Activated CD8-positive, alpha-beta memory T cell treated with anti-CD3 and anti-CD28 coated beads for 24 hours (primary cell): ENCODE measurements around the gene TMCC2.

Experiments
- DNase-seq: peaks from one replicate; pipeline ENCODE4 v3.0.0-alpha.2; 2020

TMCC2 gene

DNA sequence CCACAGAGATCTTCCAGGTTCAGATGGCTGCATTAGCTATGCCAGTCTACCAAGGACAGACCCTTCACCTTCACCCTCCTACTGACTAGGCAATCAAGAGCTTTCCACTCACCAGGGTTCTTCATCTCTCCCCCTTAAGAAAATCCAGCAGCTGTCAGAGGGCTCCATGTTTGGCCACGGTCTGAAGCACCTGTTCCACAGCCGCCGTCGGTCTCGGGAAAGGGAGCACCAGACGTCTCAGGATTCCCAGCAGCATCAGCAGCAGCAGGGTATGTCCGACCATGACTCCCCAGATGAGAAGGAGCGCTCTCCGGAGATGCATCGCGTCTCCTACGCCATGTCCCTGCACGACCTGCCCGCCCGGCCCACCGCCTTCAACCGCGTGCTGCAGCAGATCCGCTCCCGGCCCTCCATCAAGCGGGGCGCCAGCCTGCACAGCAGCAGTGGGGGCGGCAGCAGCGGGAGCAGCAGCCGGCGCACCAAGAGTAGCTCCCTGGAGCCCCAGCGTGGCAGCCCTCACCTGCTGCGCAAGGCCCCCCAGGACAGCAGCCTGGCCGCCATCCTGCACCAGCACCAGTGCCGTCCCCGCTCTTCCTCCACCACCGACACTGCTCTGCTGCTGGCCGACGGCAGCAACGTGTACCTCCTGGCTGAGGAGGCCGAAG lies 13.8 kb downstream of the TMCC2 start:
- peak; percentile 41 for DNase-seq

DNA sequence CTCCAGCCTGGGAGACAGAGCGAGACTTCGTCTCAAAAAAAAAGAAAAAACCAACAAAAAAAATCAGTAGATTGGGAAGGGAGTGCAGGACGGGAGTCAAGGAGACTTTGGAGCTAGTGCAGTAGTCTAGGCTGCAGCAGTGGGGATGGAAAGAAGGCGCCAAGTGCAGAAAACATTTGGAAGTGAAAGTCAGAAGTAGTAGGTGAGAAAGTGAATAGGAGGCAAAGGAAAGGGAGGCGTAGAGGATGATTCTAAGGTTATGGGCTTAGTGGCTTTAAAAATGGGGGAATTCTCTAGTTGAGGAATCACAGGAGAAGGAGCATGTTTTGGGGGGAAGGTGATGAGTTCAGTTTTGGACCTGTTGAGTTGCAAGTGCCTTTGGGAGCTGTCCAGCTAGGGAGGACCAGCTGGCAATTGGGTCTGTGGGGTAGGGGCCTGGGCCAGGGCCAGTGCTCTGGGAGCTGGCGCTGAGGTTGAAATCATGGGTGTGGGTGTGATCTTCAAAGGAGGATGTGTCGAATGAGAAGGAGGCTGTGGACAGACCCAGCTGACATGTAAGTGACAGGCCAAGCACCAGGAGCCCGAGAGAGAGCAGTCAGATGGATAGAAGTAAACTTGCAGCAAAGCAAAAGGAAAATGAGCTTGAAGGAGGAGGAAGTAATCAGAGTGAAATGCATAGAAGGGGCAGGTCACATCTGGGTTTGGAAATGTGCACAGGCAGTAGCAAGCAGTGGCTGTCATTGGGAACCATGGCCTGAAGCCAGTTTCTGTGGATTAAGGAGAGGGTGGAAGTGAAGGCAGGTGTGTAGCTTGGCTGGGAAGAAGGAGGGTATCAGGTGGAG lies 15.8 kb downstream of the TMCC2 start:
- no peak for DNase-seq

DNA sequence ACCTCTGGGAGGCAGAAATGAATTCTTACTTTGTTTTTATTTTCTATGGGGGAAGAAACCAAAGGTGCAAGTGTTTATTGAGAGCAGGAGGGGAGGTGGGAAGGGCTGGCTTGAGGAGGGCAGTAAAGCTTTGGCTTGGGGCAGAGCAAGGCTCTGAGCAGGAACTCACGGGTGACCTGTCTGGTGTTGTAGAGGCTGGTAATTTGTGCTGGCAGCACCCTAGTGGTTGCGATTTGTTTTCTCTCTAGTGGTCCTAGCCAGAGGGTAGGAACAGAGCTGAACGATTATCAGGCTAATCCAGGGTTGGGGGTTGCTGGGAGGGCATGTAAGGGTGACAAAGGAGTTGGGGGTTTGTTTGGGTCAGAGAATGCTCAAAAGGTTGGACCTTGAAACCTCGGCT lies 16.6 kb downstream of the TMCC2 start:
- no peak for DNase-seq

DNA sequence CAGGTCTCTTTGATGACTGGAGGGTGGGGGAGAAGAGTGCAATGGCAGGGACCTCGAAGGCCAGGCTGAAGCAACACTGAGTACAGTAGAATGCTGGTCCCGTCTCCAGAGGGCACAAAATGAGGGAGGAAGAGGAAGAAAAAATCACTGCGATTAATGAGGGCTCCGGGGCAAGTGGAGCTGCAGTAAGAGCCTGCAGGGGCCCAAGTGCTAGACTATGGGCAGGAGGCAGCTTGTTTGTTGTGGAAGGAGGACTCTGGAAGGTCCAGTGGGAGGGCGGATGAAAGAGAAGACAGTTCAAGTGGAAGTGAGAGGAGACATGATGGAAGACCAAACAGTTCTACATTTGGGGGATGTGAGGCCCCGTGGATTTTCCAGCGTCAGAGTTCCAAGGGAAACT lies 17.4 kb downstream of the TMCC2 start:
- DNase-seq = no peak

DNA sequence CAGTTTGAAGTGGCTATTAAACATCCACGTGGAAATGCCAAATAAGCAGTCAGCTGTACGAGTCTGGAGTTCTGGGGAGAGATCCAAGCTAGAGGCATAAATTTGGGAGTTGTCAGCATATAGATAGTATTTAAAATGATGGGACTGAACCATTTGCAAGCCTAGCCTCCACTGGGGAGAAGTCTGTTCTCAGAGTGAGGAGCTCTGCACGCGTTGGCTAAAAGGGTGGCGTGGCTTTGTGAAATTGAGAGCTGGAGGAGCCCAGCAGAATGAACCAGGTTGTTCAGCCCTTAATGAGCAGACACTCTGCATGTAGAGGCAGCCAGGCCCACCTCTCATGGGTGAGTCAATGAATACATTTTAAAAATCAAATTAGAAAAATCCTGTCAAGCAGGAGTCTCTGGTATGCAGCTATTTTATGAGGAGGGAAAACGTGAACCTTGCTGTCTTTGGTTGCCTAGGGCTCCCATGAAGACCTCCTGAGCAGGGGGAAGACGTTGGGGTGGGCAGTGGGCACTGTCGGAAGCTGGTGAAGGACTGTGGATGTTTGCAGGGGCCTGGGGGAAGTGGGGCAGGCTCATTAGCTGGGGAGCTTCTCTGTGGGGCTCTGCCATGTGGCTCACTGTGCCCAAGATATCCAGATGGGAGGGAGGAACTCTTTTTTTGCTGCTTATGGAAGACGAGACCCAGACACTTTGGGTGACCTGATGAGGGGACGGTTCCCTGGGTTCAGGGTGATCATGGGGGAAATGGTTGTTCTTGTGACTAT lies 18.8 kb downstream of the TMCC2 start:
- DNase-seq = no peak

DNA sequence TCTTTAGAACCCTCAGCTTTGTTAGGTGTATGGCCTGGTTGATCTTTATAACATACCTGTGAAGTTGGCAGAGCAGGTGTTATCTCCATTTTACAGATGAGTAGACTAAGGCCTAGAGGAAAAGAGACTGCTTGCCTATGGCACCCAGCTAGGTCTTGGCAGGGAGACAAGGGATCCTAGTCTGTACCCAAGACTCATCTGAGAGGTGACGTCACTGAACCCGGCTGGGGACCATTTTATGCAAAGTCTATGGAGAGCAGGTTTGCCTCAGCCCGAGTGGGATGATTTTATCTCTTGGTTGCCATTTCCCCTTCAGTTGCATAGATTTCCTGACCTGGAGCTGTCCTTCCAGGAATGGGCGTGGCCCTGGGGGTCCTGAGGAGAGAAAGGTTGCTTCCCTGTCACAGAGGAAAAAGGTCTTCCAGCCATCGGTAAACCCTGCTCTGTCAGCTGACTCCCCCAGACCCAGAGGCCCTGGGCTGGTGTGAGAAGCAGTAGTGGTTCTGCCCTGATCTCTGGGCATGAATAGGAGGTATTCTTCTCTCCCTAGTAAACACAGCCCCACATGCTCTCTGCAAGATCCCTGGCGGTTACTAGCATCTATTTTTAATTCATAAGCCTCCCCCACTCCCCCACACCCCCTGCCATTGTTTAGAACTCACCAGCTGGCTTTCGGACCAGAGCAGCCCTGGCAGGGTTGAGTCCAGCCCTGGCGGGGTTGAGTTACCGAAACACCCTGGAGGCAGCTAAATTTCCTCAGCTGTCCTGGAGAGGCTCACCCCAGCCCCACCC lies 19.6 kb downstream of the TMCC2 start:
- no peak for DNase-seq

DNA sequence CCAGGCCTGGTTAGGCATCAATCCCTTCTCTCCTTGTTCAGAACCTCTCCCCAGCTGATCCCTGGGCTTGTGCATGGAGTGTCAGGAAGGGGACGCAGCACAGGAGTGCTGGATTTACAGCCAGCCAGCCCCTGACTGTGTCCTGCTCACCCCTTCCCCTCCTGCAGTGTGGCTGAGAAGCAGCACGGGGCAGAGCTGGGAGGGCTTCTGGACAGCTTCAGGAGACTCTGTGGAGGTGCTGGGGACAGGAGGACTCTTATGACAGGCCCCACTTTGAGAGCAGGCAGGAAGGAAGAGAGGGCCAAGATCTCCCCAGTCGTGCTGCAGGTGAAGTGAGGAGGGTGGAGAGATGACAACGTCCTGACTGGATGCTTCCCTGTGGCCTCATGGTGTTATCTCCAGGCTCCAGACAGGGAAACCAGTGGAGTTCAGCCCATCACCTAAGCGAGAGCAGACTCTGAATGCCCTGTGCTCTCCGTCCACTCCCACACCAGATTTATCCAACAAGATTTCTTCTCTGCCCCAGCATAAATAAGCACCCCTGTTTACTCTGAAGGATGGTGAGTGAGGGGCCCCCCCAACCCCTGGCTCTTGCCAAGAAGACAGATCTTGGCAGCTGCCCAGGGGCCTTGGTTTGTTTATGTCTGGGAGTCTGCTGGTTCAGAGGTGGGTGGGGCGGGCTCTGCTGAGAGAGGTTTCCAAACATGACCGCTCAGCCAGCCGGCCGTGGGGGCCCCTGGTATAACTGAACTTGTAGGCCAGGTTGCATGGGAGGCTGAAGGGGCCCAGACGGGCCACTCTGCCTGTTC lies 21.3 kb downstream of the TMCC2 start:
- DNase-seq = no peak

DNA sequence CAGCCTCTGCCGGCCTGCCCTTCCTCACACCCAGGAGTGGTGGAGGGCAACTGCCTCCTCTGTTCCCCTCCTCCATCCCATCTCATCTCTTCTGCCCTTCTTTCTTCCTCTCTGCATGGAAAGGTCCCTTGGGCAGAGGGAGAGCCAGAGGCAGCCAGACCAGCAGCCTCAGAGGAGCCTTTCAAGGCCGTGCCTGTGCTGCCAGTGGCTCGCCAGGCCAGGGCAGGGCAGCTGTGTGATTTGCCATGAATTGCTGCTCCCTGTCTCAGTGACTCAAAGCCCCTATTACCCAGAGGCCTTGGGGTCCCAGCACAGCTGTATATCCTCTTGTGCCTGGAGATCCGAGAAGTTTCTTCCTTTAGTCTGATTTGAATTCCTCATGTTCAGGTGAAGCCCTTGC lies 21.9 kb downstream of the TMCC2 start:
- no peak for DNase-seq

DNA sequence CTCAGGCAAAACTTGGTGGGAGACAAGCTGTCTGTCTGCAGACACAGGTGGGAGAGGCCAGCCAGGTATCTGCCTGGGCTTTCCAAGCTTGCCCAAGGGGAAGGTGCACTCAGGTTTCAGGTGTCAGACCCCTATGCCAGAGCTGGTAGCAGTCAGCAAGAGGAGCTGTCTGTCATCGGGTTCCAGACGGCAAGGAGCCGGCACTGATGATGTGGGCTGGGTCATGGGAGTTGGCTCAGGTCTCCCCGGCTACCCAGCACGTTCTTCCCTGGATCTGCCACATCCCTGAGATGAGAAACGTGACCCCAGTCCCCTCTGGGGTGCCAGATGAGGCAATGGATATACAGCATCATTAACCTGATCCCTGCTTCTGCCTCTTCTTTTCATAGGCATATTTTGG lies 23.0 kb downstream of the TMCC2 start:
- DNase-seq = no peak

DNA sequence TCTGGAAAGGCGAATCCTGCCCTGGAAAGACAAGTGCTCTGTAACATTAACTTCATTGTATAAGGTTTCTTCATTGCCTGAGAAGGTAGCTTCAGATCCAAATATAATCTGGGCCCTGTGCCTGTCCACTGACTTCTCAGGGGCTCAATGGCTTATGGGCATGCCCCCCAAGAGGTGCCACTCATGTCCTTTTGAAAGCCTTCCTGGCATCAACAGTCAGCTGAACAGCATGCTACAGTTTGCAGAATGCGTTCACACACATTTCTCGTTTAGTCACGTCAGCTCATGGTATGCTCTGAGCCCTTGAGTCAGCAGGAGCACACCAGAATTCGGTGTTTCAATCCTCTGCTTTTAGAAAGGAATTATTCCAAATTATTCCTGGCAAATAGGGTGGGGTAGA lies 23.8 kb downstream of the TMCC2 start:
- DNase-seq = no peak

DNA sequence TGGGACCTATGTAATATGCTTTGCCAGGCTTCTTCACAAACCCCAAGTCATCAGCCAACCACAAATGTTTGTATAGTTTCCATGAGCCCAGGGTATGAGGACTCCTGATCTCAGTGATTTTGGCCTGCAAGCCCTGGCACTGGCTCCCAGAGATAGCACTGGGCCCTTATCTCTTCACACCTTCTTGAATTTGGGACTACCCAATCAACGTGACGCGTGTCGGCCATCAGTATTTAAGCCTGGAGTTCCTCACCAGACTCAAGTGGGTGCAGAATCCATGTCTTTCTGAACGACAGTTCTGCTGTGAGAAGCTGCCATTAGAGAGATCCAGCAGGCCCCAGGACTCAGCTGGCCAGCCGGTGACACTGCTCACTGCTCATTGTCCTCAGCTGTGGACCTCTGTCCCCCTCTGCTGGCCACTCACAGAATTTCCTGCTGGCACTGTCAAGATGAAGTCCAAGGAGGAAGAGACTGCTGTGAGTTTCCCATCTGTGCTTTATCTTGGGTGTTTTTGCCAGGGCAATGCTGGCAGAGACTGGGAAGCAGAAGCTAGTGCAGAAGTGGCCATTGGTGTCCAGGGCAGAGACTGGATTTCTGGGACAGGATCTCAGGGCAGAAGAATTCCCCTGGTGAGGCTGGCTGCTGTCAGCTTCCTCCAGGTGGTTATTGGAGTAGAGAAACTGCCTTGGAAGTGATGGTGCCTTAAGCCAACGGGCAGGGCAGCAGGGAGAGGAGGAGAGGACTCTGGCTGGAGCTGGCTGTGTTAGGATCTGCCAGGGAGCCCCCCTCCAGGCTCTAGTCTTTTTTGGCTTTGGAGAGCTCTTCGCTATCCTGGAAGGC lies 28.4 kb downstream of the TMCC2 start:
- DNase-seq = peak; percentile 95

DNA sequence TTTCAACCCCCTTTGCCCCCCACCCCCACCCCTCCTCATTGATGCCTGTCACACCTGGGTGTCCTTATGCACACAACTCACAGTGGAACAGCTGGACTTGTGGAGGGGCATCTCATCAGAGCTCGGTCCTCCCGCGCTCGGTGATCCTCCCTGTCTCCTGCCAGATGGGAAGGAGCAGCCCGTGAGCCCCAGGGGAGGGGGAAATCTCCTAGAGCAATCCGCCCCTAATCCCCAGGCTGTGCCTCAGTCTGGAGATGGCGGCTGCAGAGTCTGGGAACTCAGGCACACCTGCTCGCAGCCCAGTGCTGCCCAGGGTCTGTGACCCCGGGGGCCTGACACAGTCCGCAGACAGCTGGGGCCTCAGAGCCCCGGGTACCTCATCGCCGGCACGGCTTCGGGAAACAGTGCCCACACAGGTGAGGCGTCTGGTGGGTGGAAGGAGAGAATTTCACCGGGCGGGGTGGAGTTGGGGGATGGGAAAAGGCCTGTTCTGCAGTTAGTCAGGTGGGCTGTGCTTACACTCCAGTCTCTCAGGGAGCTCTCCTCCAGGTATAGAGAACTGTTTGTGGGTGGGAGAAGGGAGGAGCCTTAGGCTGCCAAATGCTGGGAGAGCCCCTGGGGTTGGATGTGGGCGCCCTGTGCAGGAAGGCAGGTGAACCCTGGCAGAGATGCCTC lies 29.3 kb downstream of the TMCC2 start:
- DNase-seq = no peak

DNA sequence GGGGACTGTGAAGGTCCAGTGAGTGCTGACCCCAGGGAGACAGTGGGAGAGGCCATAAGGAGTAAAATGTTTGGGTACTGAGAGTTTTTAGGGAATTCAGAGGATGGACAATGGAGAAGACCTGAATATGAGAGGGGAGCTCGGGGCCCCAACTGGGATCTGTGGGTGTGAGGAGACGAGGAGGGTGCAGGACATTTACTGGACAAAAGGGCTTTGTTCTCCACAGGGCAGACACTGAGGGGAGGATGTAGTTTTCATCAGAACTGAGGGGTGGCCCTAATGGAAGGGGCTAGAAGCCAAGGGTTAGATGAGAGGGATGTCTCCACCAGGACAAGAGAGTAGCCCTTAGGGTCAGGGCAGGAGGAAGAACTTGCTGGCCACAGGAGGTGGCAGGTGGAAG lies 30.0 kb downstream of the TMCC2 start:
- DNase-seq = no peak

DNA sequence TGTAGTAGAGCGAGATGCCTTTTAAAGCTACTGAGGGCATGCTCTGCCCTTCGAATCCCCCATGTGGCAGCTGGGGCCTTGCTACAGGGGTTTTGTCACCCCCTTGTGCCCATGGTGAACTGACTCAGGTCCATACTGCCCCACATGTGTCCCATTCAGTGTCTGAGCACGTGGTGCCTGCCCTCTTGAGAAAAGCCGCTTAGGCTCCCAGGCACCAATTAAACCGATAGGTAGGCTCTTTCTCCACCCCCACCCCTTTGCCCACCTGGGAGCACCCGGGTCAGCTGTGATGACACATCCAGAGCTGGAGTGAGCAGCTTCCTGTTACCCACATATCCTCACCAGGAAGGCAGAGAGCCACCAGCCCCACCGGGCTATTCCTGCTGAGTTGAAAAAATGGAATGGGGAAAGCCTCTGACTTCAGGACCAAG lies 30.5 kb downstream of the TMCC2 start:
- no peak for DNase-seq

DNA sequence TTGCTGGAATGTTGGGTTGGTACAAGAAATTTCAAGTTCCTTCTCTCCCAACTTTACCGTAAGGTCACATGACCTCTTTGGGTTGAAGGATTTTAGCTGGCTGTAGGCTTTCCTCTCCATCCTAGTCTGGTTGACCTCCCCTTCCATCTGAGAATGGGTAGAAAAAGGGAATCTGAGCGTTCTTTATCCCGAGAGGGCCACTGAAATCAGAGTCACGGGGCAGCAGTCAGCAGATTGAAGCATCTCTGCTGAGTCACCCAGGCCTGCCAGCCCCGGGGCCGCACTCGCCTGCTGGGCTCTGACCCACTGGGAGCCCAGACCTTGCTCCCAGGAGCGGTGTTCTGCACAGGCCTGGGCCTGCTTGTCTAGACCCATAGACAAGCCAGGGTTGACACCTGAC lies 31.0 kb downstream of the TMCC2 start:
- no peak for DNase-seq

DNA sequence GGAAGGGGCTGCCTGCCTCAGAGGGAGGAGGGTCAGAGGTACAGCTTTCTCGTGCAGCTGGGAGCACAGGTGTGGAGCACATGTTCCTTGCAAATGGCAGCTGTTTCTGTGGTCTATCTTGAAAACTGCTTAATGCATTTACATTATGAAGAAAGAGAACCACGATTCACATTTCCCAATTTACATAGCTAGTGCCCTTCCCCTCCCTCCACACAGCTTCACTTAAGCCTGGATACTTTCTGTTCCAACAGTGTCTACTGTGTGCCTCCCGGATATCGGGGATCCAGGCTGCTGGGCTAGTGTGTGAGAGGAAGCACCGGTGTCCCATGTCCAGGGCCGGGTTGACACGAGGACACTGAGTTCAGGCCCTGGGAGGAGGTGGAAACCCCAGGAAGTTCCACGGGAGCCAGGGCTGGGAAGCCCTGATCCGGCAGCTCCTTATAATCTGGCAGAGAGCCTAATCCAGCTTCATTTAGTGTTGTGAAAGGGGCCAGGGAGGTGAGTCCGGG lies 31.6 kb downstream of the TMCC2 start:
- DNase-seq = no peak

DNA sequence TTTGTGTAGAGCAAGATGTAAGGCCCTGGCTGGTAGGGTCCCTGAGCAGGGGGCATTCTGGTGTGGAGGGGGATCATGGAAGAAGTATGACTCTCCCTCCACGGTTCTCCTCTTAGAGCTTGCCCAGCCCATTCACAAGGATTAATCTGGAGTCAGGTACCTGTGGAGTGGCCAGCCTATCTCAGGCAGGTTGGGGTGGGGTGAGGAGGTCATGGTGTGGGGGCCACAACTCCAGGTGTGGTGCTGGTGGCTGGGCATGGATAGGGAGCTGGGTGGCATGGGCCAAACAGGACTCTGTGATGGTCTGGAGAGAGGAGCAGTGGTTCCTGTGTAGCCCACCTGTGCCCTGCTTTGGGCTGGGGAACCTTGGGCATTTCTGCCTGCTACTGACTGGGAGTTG lies 32.3 kb downstream of the TMCC2 start:
- no peak for DNase-seq

DNA sequence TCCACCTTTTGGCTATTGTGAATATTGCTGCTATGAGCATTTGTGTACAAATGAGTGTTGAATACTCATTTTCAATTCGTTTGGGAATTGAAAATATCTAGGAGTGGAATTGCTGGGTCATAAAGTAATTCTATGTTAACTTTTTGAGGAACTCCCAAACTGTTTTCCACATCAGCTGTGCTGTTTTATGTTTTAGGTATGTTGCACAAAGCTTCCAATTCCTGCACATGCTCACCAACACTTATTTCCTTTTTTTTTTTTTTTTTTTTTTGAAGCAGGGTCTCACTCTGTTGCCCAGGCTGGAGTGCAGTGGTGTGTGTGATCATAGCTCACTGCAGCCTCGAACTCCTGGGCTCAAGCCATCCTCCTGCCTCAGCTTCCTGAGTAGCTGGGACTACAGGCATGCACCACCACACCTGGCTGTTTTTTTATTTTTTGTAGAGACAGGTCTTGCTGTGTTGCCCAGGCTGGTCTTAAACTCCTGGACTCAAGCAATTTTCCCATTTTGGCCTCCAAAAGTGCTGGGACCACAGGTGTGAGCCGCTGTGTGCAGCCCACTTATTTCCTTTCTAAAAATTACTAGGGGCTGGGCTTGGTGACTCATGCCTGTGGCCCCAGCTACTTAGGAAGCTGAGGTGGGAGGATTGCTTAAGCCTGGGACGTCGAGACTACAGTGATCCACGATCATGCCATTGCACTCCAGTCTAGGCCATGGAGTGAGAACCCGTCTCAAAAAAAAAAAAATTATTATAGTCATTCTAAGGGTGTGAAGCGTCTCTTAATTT lies 33.4 kb downstream of the TMCC2 start:
- DNase-seq = no peak

DNA sequence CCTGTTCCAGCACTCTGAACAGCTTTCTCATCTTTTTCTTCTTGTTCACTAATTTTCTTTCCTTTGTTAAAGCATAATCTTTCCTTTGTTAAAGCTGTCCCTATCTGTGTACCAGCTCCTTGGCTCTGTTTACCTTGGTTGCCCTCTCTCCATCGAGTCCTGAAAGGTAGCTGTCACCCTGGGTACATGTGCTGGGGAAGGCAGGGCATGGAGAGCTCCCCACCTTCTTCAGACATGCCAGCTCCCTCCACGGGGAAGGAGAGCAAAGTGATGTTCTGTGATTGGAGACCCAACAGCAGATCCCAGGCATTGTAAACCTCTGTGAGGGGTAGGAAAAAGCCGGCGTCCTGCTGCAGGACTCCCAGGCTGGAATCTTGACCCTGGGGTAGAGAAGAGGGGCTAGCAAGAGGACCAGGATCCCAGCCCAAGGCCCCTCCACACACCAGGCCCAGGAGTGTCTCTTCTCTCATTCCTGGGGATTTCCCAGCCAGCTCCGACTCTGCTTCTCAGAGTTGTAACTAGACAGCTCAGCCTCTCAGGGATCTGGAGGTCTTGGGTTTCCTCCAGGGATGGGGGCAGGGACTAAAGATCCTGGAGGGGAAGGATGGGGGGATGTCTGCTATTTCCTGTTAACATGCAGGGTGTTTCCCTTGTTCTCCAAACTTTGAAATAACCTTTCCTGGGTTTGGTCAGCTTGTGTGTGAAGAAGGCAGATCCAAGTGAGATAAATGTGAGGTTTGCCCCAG lies 34.4 kb downstream of the TMCC2 start:
- no peak for DNase-seq
